Kidney (tissue), 14 donors: ENCODE measurements around the gene MGST1. TPM values are rescaled to one million over a fixed set of nuclear protein-coding genes. Genes with fewer than 3 reads are reported as not detected.
"Not testable (repeated sequence)": the region's sequence is repeated elsewhere in the genome, so short reads cannot be mapped to it uniquely, and the experiment has no call there.

Experiments
- DNase-seq, 5 donors: peaks; one replicate each; pipeline ENCODE4 v3.0.0-alpha.2; 2013 to 2020
- FAIRE-seq: peaks from 2 replicates; lab custom pipeline; 2012; peaks lifted over from hg19 to GRCh38; lab: Jason Lieb, UNC
- H3K27ac ChIP-seq, 2 donors: one replicate each; pipeline ENCODE4 v1.7.0; 2013; ENCODE audit warnings: low read depth in 2 of 2, low read length in 2 of 2, inconsistent platforms in 1 of 2
- H3K27me3 ChIP-seq: one replicate; pipeline ENCODE4 v1.7.1; 2013; ENCODE audit warnings: low read length, inconsistent platforms; ENCODE audit not compliant: control insufficient read depth, insufficient read depth
- H3K36me3 ChIP-seq, 3 donors: one replicate each; pipeline versions ENCODE4 v1.7.0 to v1.7.1; 2013; ENCODE audit warnings: low read length in 3 of 3, control low read depth in 1 of 3, inconsistent platforms in 1 of 3; ENCODE audit not compliant: insufficient read depth in 3 of 3, control insufficient read depth in 2 of 3
- H3K4me1 ChIP-seq, 3 donors: one replicate each; pipeline versions ENCODE4 v1.7.0 to v1.7.1; 2013; ENCODE audit warnings: low read length in 3 of 3, inconsistent platforms in 1 of 3, low read depth in 1 of 3; ENCODE audit not compliant: control insufficient read depth in 2 of 3, insufficient read depth in 2 of 3
- H3K4me3 ChIP-seq, 3 donors: one replicate each; pipeline versions ENCODE4 v1.7.0 to v1.8.1; 2013; ENCODE audit warnings: low read length in 3 of 3, control low read depth in 1 of 3, inconsistent platforms in 1 of 3
- H3K9ac ChIP-seq, 3 donors: one replicate each; pipeline versions ENCODE4 v1.7.0 to v1.7.1; 2013; ENCODE audit warnings: low read length in 3 of 3, control low read depth in 1 of 3, inconsistent platforms in 1 of 3
- H3K9me3 ChIP-seq, 3 donors: one replicate each; pipeline versions ENCODE4 v1.7.0 to v1.7.1; 2013; ENCODE audit warnings: low read length in 3 of 3, control low read depth in 1 of 3, inconsistent platforms in 1 of 3; ENCODE audit not compliant: control insufficient read depth in 2 of 3, insufficient read depth in 1 of 3
- CTCF ChIP-seq: IDR thresholded peaks from 3 replicates; pipeline ENCODE4 v1.5.1; 2012; ENCODE audit warnings: mild to moderate bottlenecking, moderate library complexity, borderline replicate concordance; ENCODE audit not compliant: insufficient read depth; ENCODE audit errors: extremely low read depth
- intact Hi-C: fragments of 100-400 bp; cut with DNase I; formaldehyde crosslinking; loops from one replicate; pipeline ENCODE4 v1.11.1; 2022
- polyA plus RNA-seq: library from polyadenylated mRNA; stranded (reverse); fragments of 350-450 nt; fragmentation: Illumina TruSeq; extraction: RNeasy Lipid Tissue Mini Kit (QIAGEN cat#74804); gene quantifications from one replicate; pipeline ENCODE4 v1.2.3, GENCODE V29; 2014; ENCODE audit warnings: low read depth, low replicate concordance; ENCODE audit not compliant: insufficient read depth
- total RNA-seq: library from RNA; stranded (reverse); fragmentation: NEBNext Ultra II Directional; extraction: Animal tissue kit (Norgen Biotek cat#: 25700); gene quantifications from one replicate; pipeline ENCODE4 v1.2.1, GENCODE V29; 2021
- donor health status: control.
- donor health status: control.
- donor health status: control.
- donor health status: control.
- donor health status: control.
- donor health status: DM: yes; HTN: yes; CAD: no.
- donor health status: Normal renal cell carcinoma (clear cell type).

MGST1 gene
- total and polyA plus RNA-seq, 2 donors from 2014 or later, result 98.6 to 350 TPM

GRCh38 chr12:16362550-16362949 lies 15.1 kb downstream of the MGST1 start:
- intact Hi-C loops, result no loop called here
- no peaks in the 10 kb centered on the region for H3K27me3 ChIP-seq

GRCh38 chr12:16369156-16369555 lies 21.7 kb downstream of the MGST1 start:
- Histone ChIP-seq H3K36me3 (no peaks in the 10 kb centered on the region), H3K9me3 (no peaks in the 10 kb centered on the region), H3K4me1 (no peaks in the 10 kb centered on the region), H3K9ac (no peak overlapping the region), H3K4me3 (no peak overlapping the region), H3K27ac (no peak overlapping the region), H3K27me3 (no peaks in the 10 kb centered on the region)
- DNase-seq, result no peak
- intact Hi-C loops, result no loop called here
- no peak for TF ChIP-seq CTCF
- FAIRE-seq, result no peak

More at GRCh38 chr12:16362550-16362949, 15.1 kb downstream of the MGST1 start:
- no peak for TF ChIP-seq CTCF
- Histone ChIP-seq H3K4me1 (no peaks in the 10 kb centered on the region), H3K9me3 (no peaks in the 10 kb centered on the region), H3K9ac (no peak overlapping the region), H3K36me3 (no peaks in the 10 kb centered on the region), H3K27ac (no peak overlapping the region), H3K4me3 (no peak overlapping the region)
- no peak for DNase-seq
- FAIRE-seq, result no peak

GRCh38 chr12:16370096-16370495 lies 22.7 kb downstream of the MGST1 start:
- DNase-seq, result no peak
- Histone ChIP-seq H3K4me3 (no peak overlapping the region), H3K27me3 (no peaks in the 10 kb centered on the region), H3K36me3 (no peaks in the 10 kb centered on the region), H3K9ac (no peak overlapping the region), H3K27ac (no peak overlapping the region), H3K4me1 (no peaks in the 10 kb centered on the region), H3K9me3 (no peaks in the 10 kb centered on the region)
- FAIRE-seq, result no peak
- no peak for TF ChIP-seq CTCF
- intact Hi-C loops, result no loop called here

- DNase-seq, H3K4me1 ChIP-seq, H3K9ac ChIP-seq, H3K9me3 ChIP-seq, H3K27ac ChIP-seq, intact Hi-C loops, FAIRE-seq, H3K4me3 ChIP-seq, H3K36me3 ChIP-seq, H3K27me3 ChIP-seq: not testable (repeated sequence)
Measured at GRCh38 chr12:16382652-16383312, 35.3 kb downstream of the MGST1 start.
